Measurements from ENCODE around the gene LMBR1L.

Gene LMBR1L

GRCh38 chr12:49097381-49097780, 13.3 kb downstream of the LMBR1L start:
- Mint-ChIP-seq H3K36me3 (peaks cover 64% of the 10 kb centered on the region), H3K9me3 (no peaks in the 10 kb centered on the region), H3K27ac (no peak overlapping the region), H3K4me1 (peaks cover 23% of the 10 kb centered on the region), H3K4me3 (no peak overlapping the region), H3K27me3 (peaks cover 33% of the 10 kb centered on the region)
- no peak for ATAC-seq

GRCh38 chr12:49094975-49095365, 15.7 kb downstream of the LMBR1L start:
- no peaks in the 10 kb centered on the region for H3K9me3 Mint-ChIP-seq
- ATAC-seq = no peak
- no peak overlapping the region for H3K27ac Mint-ChIP-seq
- H3K27me3 Mint-ChIP-seq = peaks cover 57% of the 10 kb centered on the region
- no peak overlapping the region for H3K4me3 Mint-ChIP-seq
- H3K36me3 Mint-ChIP-seq = peaks cover 40% of the 10 kb centered on the region
- peaks cover 47% of the 10 kb centered on the region for H3K4me1 Mint-ChIP-seq

DNA sequence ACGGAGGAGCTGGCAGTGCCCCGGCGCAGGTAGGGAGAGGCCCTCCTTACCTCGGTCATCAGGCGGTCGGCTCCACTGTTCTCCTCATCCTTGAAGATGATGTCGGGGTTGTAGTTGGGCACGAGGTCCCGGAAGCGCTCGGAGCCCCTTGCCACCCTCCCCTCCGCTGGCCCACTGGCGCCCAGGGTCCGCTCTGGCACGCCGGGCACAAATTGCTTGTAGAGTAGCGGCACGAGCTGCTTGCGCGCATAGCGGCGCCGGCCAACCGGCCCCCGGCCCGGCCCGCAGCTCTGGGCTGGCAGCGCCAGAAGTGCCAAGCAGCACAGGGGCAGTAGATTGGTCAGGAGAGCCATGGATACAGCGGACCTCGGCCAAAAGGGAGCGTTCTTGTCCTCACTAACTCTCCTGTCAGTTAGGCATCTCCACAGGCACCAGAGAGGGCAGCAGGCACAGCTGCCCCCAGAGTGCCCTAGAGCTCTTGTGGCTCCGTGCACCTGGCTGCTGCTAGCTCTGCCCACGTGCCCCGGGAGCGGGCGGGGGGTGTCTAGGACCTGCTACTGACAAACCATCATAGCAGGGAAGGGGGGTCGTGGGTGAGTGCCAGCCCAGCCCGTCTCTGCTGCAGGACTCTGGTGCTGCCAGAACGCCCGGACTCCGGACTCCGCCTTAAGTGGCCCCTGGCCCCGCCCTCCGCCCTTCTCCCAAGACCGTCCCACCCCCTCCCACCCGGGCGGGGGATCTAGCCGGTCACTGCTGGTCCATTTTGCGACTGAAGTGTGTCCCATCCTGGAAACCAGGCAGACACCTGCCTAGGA, 16.3 kb downstream of the LMBR1L start, which contains the start of gene DHH:
Gene DHH (minus strand): TSS at position 642 of the 815 bp plus-strand sequence. CDS start 289 bp downstream, at position 353.
- Mint-ChIP-seq H3K9me3 (no peaks in the 10 kb centered on the region), H3K36me3 (peaks cover 34% of the 10 kb centered on the region), H3K27me3 (peaks cover 63% of the 10 kb centered on the region), H3K4me1 (peaks cover 54% of the 10 kb centered on the region), H3K27ac (no peak within 1 kb of the TSS), H3K4me3 (peak within 1 kb of the TSS; percentile 9)
- ATAC-seq = no peak

DNA sequence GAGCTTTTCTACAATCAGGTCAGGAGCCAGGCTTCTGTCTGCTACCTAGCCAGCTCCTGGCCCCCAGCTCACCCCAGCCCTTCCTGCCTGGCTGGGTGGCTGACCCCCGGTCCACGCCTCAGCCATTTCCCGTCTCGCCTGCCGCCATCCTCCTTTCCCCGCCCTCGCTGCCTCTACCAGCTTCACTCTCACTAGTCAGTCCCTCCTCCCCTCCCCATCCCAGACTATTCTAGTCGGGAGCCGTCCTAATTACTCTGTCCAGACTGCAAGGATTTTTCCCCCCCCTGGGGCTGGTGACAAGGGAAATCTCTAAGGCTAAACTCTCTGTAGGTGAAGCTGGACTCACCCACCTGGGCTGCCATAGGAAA, 16.9 kb downstream of the LMBR1L start:
- H3K27ac Mint-ChIP-seq = no peak overlapping the region
- peaks cover 69% of the 10 kb centered on the region for H3K27me3 Mint-ChIP-seq
- H3K36me3 Mint-ChIP-seq = peaks cover 34% of the 10 kb centered on the region
- H3K9me3 Mint-ChIP-seq = no peaks in the 10 kb centered on the region
- ATAC-seq = no peak
- peak overlapping the region; percentile 9 for H3K4me3 Mint-ChIP-seq
- peaks cover 54% of the 10 kb centered on the region for H3K4me1 Mint-ChIP-seq

- H3K4me1 Mint-ChIP-seq = peaks cover 62% of the 10 kb centered on the region
- H3K27me3 Mint-ChIP-seq = peaks cover 76% of the 10 kb centered on the region
- no peaks in the 10 kb centered on the region for H3K9me3 Mint-ChIP-seq
- H3K36me3 Mint-ChIP-seq = peaks cover 26% of the 10 kb centered on the region
- ATAC-seq = no peak
- H3K4me3 Mint-ChIP-seq = no peak overlapping the region
- no peak overlapping the region for H3K27ac Mint-ChIP-seq
Measured at GRCh38 chr12:49092816-49093406, 17.7 kb downstream of the LMBR1L start.

GRCh38 chr12:49092086-49092815, 18.4 kb downstream of the LMBR1L start:
- Mint-ChIP-seq H3K4me3 (peak overlapping the region; percentile 35), H3K4me1 (peaks cover 63% of the 10 kb centered on the region), H3K9me3 (no peaks in the 10 kb centered on the region), H3K36me3 (peaks cover 21% of the 10 kb centered on the region), H3K27ac (no peak overlapping the region), H3K27me3 (peaks cover 76% of the 10 kb centered on the region)
- peak; percentile 28 for ATAC-seq

DNA sequence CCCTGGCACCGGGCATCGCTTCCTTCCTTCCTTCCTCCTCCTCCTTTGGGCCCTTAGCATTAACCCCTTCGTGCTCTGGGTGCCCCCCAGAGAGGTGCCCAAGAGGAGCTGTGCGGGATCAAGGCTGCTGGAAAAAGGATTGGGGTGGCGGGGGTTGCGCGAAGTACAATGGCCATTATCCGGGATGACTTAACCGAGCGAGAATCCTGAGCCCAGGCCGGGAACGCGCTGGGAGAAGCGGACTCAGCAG, 18.9 kb downstream of the LMBR1L start:
- Mint-ChIP-seq H3K27me3 (peaks cover 76% of the 10 kb centered on the region), H3K36me3 (peaks cover 18% of the 10 kb centered on the region), H3K9me3 (no peaks in the 10 kb centered on the region), H3K4me3 (peak overlapping the region; percentile 35), H3K27ac (no peak overlapping the region), H3K4me1 (peaks cover 63% of the 10 kb centered on the region)
- ATAC-seq = no peak

GRCh38 chr12:49091056-49091835, 19.4 kb downstream of the LMBR1L start:
- peak overlapping the region; percentile 17 for H3K4me3 Mint-ChIP-seq
- peaks cover 63% of the 10 kb centered on the region for H3K4me1 Mint-ChIP-seq
- no peaks in the 10 kb centered on the region for H3K9me3 Mint-ChIP-seq
- peaks cover 13% of the 10 kb centered on the region for H3K36me3 Mint-ChIP-seq
- no peak for ATAC-seq
- H3K27ac Mint-ChIP-seq = peak overlapping the region; percentile 28
- peaks cover 76% of the 10 kb centered on the region for H3K27me3 Mint-ChIP-seq

DNA sequence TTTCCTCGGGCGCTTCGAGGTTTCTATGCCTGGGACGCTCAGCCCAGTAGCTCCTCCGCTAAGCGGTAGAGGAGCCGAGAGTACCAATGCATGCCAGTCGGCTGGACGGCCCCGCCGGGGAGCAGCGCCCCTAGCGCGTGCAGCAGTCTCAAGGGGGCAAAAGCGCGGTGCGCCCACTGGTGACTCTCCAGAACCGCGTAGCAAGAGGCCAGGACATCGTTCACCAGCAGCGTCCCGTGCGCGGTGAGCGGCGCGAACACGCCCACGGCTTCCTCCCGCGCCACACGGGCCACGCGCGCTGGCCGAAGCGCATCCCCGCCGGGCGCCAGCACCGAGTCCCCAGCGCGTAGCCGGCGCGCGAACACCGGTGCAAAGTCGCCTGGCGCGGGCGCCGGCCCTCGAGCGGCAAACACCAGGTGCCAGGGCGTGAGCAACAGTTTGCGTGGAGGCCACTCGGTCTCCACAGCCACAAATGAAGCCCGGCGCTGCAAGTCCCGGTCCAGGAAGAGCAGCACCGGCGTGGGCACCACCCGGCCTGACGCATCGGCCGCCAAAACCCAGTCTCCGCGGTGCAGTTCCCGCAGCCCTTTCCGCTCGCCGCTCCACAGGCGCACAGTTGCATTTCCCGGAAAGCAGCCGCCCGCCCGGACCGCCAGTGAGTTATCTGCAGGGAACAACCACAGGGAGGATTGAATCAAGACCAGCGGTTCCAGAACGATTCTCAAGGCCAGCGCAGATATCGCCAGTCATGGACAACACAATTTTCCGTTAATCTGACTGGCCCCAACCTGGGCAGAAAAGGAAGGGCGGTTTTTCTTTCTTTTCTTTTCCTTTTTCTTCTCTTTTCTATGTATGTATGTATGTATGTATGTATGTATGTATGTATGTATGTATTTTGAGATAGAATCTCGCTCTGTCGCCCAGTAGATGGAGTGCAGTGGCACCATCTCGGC, 20.6 kb downstream of the LMBR1L start:
- Mint-ChIP-seq H3K27me3 (peaks cover 70% of the 10 kb centered on the region), H3K36me3 (peaks cover 1% of the 10 kb centered on the region), H3K27ac (peak overlapping the region; percentile 28), H3K4me3 (peak overlapping the region; percentile 62), H3K4me1 (peaks cover 60% of the 10 kb centered on the region), H3K9me3 (no peaks in the 10 kb centered on the region)
- no peak for ATAC-seq

GRCh38 chr12:49088932-49089330, 21.7 kb downstream of the LMBR1L start:
- H3K27me3 Mint-ChIP-seq = peaks cover 59% of the 10 kb centered on the region
- no peak for ATAC-seq
- H3K36me3 Mint-ChIP-seq = no peaks in the 10 kb centered on the region
- peaks cover 48% of the 10 kb centered on the region for H3K4me1 Mint-ChIP-seq
- no peaks in the 10 kb centered on the region for H3K9me3 Mint-ChIP-seq
- H3K27ac Mint-ChIP-seq = no peak overlapping the region
- H3K4me3 Mint-ChIP-seq = no peak overlapping the region

- no peak overlapping the region for H3K27ac Mint-ChIP-seq
- H3K9me3 Mint-ChIP-seq = no peaks in the 10 kb centered on the region
- ATAC-seq = peak; percentile 94
- H3K4me1 Mint-ChIP-seq = peaks cover 43% of the 10 kb centered on the region
- no peak overlapping the region for H3K4me3 Mint-ChIP-seq
- H3K27me3 Mint-ChIP-seq = peaks cover 53% of the 10 kb centered on the region
- H3K36me3 Mint-ChIP-seq = no peaks in the 10 kb centered on the region
Measured at GRCh38 chr12:49088150-49088931, 22.3 kb downstream of the LMBR1L start.

GRCh38 chr12:49086116-49086515, 24.5 kb downstream of the LMBR1L start:
- Mint-ChIP-seq H3K4me3 (no peak overlapping the region), H3K27ac (no peak overlapping the region), H3K4me1 (peaks cover 27% of the 10 kb centered on the region), H3K27me3 (peaks cover 40% of the 10 kb centered on the region), H3K9me3 (no peaks in the 10 kb centered on the region), H3K36me3 (no peaks in the 10 kb centered on the region)
- no peak for ATAC-seq

- H3K9me3 Mint-ChIP-seq = no peaks in the 10 kb centered on the region
- H3K4me1 Mint-ChIP-seq = peaks cover 10% of the 10 kb centered on the region
- H3K4me3 Mint-ChIP-seq = no peak overlapping the region
- H3K36me3 Mint-ChIP-seq = no peaks in the 10 kb centered on the region
- peaks cover 23% of the 10 kb centered on the region for H3K27me3 Mint-ChIP-seq
- no peak overlapping the region for H3K27ac Mint-ChIP-seq
- no peak for ATAC-seq
Measured at GRCh38 chr12:49084438-49084837, 26.2 kb downstream of the LMBR1L start.

DNA sequence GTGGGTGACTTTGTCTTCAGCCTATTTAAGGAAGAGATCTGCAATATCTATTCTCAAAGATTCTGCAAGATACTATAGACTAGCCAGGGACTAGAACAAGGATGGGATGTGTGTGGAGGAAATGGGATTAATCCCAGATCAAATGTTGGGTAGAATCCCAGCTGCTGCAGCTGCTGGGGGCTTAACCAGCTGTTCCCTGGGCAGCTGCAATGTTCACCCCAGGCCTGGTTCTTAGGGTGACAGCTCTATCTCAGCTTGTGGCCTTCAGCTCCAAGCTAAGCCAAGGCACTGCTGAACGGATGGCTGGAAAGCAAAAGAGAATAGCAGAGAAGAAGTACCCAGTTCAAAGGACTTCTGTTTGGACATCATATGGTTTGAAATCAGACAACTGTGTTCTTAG, 30.9 kb downstream of the LMBR1L start:
- Mint-ChIP-seq H3K4me1 (no peaks in the 10 kb centered on the region), H3K27me3 (peaks cover 9% of the 10 kb centered on the region), H3K4me3 (no peak overlapping the region), H3K9me3 (no peaks in the 10 kb centered on the region), H3K27ac (no peak overlapping the region), H3K36me3 (no peaks in the 10 kb centered on the region)
- no peak for ATAC-seq
